GM13976 (cell line): Measurements from ENCODE around the gene MACROD1.

Experiments
- DNase-seq: peaks from one replicate; pipeline ENCODE4 v3.0.0; 2012; ENCODE audit warnings: low spot score
- CTCF ChIP-seq: IDR thresholded peaks from 2 replicates; pipeline ENCODE4 v1.5.1; 2012; ENCODE audit warnings: borderline replicate concordance, mild to moderate bottlenecking; ENCODE audit not compliant: insufficient read depth; ENCODE audit errors: extremely low read depth, missing control alignments, control extremely low read depth
- in situ Hi-C: fragments of 300-500 bp; cut with MboI; formaldehyde crosslinking; loops from one replicate; pipeline ENCODE4 v1.12.0; 2022; ENCODE audit warnings: low sequenced_read_pairs, mixed read lengths, inconsistent platforms; ENCODE audit not compliant: unreplicated experiment

MACROD1 gene

GRCh38 chr11:64065141-64065465 is 100.8 kb downstream of the MACROD1 start:
- TF ChIP-seq CTCF, result no peak
- in situ Hi-C loops, result no loop called here
- no peak for DNase-seq

- in situ Hi-C loops, result no loop called here
- TF ChIP-seq CTCF, result no peak
- DNase-seq, result no peak
These were observed 101.4 kb downstream of the MACROD1 start for GRCh38 chr11:64064374-64065140.

GRCh38 chr11:64063777-64064176 is 102.1 kb downstream of the MACROD1 start:
- in situ Hi-C loops, result no loop called here
- TF ChIP-seq CTCF, result no peak

GRCh38 chr11:64062185-64063039 is 103.5 kb downstream of the MACROD1 start:
- in situ Hi-C loops, result no loop called here
- DNase-seq, result no peak
- TF ChIP-seq CTCF, result no peak

More at GRCh38 chr11:64063777-64064176, 102.1 kb downstream of the MACROD1 start:
- no peak for DNase-seq

GRCh38 chr11:64060861-64061444 is 105.0 kb downstream of the MACROD1 start:
- in situ Hi-C loops, result no loop called here
- peak; percentile 91 for DNase-seq
- no peak for TF ChIP-seq CTCF

- in situ Hi-C loops, result no loop called here
- TF ChIP-seq CTCF, result no peak
- DNase-seq, result no peak
These were observed 105.6 kb downstream of the MACROD1 start for GRCh38 chr11:64060263-64060860.
